Measurements from ENCODE around the gene PSPH. TPM values are rescaled to one million over a fixed set of nuclear protein-coding genes. Genes with fewer than 3 reads are reported as not detected.
"Not testable (repeated sequence)": the region's sequence is repeated elsewhere in the genome, so short reads cannot be mapped to it uniquely, and the experiment has no call there.

PSPH gene
- total RNA-seq, 6 experiments from 2014 or later, result 20.3 to 27.1 (median 21.8) TPM

DNA sequence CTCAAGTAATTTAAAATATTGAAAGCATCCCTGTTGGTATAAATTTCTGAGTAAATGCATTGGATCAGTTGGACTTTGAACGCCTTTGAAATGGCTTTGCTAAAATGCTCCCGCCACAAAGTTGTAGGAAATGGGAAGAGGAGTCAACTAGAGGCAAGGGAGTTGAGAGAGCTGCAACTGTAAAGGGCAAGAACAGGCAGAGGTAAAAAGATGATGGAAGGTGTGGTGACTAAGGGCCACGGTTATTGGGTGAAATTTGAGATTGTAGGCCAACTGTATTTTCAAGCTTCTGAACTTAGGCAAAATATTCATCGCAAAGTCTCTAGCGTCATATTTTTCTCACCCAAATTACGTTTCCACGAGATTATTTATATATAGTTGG, 12.2 kb upstream of the PSPH start:
- H3K27ac Mint-ChIP-seq, result peak overlapping the region; percentile 95
- peaks cover 51% of the 10 kb centered on the region for H3K4me1 Mint-ChIP-seq (ENCODE audit: low read depth)
- H3K9me3 Mint-ChIP-seq, result no peaks in the 10 kb centered on the region
- TF ChIP-seq, protein P1, sequence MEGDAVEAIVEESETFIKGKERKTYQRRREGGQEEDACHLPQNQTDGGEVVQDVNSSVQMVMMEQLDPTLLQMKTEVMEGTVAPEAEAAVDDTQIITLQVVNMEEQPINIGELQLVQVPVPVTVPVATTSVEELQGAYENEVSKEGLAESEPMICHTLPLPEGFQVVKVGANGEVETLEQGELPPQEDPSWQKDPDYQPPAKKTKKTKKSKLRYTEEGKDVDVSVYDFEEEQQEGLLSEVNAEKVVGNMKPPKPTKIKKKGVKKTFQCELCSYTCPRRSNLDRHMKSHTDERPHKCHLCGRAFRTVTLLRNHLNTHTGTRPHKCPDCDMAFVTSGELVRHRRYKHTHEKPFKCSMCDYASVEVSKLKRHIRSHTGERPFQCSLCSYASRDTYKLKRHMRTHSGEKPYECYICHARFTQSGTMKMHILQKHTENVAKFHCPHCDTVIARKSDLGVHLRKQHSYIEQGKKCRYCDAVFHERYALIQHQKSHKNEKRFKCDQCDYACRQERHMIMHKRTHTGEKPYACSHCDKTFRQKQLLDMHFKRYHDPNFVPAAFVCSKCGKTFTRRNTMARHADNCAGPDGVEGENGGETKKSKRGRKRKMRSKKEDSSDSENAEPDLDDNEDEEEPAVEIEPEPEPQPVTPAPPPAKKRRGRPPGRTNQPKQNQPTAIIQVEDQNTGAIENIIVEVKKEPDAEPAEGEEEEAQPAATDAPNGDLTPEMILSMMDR (IDR thresholded peaks at IDR 0.05), result no peak
- no peak for DNase-seq
- H3K27me3 Mint-ChIP-seq (ENCODE audit: insufficient read depth), result no peaks in the 10 kb centered on the region; the same call in none of the 2 replicates
- peaks cover 44% of the 10 kb centered on the region for H3K36me3 Mint-ChIP-seq (ENCODE audit: low read depth)
- H3K4me3 Mint-ChIP-seq, result peak overlapping the region; percentile 97

DNA sequence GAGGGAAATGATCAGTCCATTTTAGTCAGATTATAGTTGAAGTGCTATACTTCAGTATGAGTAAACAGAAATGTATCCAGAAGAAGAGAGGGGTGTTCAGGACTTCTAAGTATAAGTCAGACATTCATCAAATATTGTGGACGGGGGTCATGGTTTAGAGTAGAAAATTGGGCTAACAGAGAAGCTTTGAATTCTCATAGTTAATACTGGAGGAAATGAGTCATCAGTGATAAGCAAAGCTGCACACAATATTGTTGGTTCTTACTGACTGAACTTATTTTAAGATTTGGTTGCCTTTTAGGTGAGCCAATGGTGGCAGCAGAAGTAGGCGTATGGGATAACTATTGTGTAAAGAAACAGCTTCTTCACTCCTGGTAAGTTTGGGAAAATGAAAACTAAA, 11.1 kb upstream of the PSPH start:
- Mint-ChIP-seq H3K27ac (peak overlapping the region; percentile 84), H3K27me3 (ENCODE audit: insufficient read depth) (no peaks in the 10 kb centered on the region; the same call in none of the 2 replicates), H3K9me3 (no peaks in the 10 kb centered on the region), H3K36me3 (ENCODE audit: low read depth) (peaks cover 51% of the 10 kb centered on the region), H3K4me1 (ENCODE audit: low read depth) (peaks cover 57% of the 10 kb centered on the region), H3K4me3 (peak overlapping the region; percentile 63)
- DNase-seq, result peak; percentile 78
- TF ChIP-seq, protein P1 (IDR thresholded peaks at IDR 0.05), result no peak

DNA sequence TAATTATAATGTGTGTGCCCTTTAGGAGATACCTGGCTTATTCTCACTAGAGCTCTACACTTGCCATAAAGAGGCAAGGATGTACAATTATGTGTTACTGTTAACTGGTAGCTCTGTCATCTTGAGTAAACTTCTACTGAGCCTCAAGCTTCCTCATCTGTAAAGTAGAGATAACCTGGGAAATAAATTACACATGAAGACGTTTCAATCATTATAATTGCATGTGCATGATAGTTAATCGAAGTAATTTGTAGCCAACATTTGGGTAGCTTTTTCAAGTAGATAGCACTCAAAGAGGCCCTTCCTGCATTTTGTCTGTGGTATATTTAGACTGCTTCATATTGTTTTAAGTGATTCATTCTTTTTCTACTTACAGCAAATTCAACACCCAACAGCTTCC, 2.7 kb upstream of the PSPH start:
- DNase-seq, result no peak
- peak overlapping the region; percentile 57; the same call in 1 of the 2 replicates for H3K4me3 Mint-ChIP-seq

DNA sequence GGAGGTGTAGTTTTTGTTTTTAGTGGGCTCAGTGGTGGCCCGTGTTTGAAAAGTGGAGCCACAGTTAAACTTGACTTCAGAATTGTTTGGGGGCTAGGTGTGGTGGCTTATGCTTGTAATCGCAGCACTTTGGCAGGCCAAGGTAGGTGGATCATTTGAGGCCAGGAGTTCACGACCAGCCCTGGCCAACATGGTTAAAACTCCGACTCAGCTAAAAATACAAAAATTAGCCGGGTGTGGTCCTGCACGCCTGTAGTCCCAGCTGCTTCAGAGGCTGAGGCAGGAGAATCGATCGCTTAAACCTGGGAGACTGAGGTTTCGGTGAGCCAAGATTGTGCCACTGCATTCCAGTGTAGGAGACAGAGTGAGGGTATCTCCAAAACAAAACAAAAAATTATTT, 2.1 kb upstream of the PSPH start:
- Mint-ChIP-seq H3K4me1 (ENCODE audit: low read depth) (peaks cover 38% of the 10 kb centered on the region), H3K9me3 (no peaks in the 10 kb centered on the region), H3K36me3 (ENCODE audit: low read depth) (peaks cover 30% of the 10 kb centered on the region; the same call in 1 of the 2 replicates), H3K27me3 (ENCODE audit: insufficient read depth) (peaks cover 2% of the 10 kb centered on the region), H3K27ac (peak overlapping the region; percentile 57), H3K4me3 (peak overlapping the region; percentile 99)
- DNase-seq, result no peak
- TF ChIP-seq, protein P1 (IDR thresholded peaks at IDR 0.05), result no peak

More for the DNA sequence above, 2.7 kb upstream of the PSPH start:
- H3K4me1 Mint-ChIP-seq (ENCODE audit: low read depth), result peaks cover 36% of the 10 kb centered on the region
- no peaks in the 10 kb centered on the region for H3K9me3 Mint-ChIP-seq
- TF ChIP-seq, protein P1 (IDR thresholded peaks at IDR 0.05), result no peak
- peaks cover 34% of the 10 kb centered on the region; the same call in 1 of the 2 replicates for H3K36me3 Mint-ChIP-seq (ENCODE audit: low read depth)
- peak overlapping the region; percentile 49 for H3K27ac Mint-ChIP-seq
- peaks cover 2% of the 10 kb centered on the region for H3K27me3 Mint-ChIP-seq (ENCODE audit: insufficient read depth)

DNA sequence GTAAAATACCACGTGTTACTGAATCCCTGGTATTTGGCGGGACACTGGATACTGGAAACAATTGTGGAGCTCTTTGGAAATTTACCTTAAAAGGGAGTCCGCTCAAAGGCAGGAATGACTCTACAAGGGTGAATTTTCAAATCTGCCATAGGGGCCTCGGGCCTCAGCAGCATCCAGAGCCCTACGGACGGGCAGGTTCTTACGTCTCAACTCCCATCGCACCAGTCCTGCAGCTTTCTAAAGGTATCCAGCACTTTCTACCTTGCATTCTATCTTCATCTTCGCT, 248 bp downstream of the PSPH start:
- Mint-ChIP-seq H3K27me3 (ENCODE audit: insufficient read depth) (peaks cover 2% of the 10 kb centered on the region), H3K9me3 (no peaks in the 10 kb centered on the region), H3K27ac (peak overlapping the region; percentile 98), H3K4me3 (peak overlapping the region; percentile 99), H3K4me1 (ENCODE audit: low read depth) (peaks cover 48% of the 10 kb centered on the region), H3K36me3 (ENCODE audit: low read depth) (0 out of 2 replicates have a peak, but pooled peaks cover 24% of the 10 kb centered on the region)
- DNase-seq, result no peak
- TF ChIP-seq, protein P1 (IDR thresholded peaks at IDR 0.05), result no peak

DNA sequence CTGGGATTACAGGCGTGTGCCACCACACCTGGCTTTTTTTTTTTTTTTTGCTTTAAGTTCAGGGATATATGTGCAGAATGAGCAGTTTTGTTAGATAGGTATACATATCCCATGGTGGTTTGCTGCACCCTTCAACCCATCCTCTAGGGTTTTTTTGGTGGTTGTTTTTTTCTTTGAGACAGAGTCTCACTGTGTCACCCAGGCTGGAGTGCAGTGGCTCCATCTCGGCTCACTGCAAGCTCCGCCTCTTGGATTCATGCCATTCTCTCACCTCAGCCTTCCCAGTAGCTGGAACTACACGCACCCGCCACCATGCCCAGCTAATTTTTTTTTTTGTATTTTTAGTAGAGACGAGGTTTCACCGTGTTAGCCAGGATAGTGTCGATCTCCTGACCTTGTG, 2.5 kb downstream of the PSPH start:
- H3K4me3 Mint-ChIP-seq; H3K36me3 Mint-ChIP-seq (ENCODE audit: low read depth); H3K27me3 Mint-ChIP-seq (ENCODE audit: insufficient read depth); H3K9me3 Mint-ChIP-seq; DNase-seq; H3K27ac Mint-ChIP-seq: not testable (repeated sequence)
- TF ChIP-seq, protein P1 (IDR thresholded peaks at IDR 0.05), result 0 out of 2 replicates have a peak, but pooled peaks have one; percentile 6
- peaks cover 38% of the 10 kb centered on the region for H3K4me1 Mint-ChIP-seq (ENCODE audit: low read depth)
